Umbilical cord (tissue), 2 donors: Measurements from ENCODE around the gene SV2C. TPM values are rescaled to one million over a fixed set of nuclear protein-coding genes. Genes with fewer than 3 reads are reported as not detected.
"Not testable (repeated sequence)": the region's sequence is repeated elsewhere in the genome, so short reads cannot be mapped to it uniquely, and the experiment has no call there.

Experiments used
- DNase-seq: peaks from one replicate; pipeline ENCODE4 v3.0.0-alpha.2; 2015; ENCODE audit warnings: low spot score
- total RNA-seq: library from RNA; depleted of rRNA; stranded (reverse); fragments of >200 nt; gene quantifications from one replicate; pipeline ENCODE4 v1.2.3, GENCODE V29; 2014; ENCODE audit warnings: low replicate concordance; ENCODE audit not compliant: insufficient read depth

Gene SV2C
- total RNA-seq, 1 donor from 2014 or later, result 1.2 TPM

DNA sequence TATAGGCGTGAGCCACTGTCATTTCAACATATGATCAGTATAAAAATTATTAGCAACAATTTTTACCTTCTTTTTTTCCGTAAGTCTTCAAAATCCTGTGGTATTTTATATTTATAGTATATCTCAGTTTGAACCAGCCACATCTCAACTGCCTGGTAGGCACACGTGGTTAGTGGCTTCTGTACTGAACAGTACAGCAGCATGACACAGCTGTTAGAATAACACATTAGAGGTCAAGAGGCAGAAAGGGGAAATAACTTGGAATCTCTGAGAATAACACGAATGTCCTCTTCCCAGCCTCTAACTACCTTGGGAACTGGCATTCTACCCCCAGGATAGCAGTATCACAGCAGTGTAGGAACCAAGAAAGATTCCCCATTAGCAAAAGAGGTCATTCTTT lies 211.4 kb downstream of the SV2C start:
- DNase-seq, result no peak

DNA sequence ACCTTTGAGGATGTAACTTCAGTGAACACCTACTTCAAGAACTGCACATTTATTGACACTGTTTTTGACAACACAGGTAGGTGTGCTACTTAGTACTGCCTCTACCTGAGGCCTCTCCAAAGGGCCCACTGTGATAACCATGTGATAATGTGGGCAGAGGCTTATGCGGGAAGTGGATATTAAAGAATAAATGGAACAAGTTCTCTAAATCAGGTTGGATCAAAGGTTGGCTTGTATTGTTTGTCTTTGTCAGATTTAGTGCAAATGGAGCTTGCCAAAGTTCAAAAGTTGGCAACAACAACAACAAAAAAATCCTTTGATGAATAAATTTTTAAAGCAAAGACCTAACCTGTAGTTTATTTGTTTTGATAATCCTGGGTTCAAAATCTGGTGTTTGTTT lies 215.7 kb downstream of the SV2C start:
- DNase-seq, result no peak

DNA sequence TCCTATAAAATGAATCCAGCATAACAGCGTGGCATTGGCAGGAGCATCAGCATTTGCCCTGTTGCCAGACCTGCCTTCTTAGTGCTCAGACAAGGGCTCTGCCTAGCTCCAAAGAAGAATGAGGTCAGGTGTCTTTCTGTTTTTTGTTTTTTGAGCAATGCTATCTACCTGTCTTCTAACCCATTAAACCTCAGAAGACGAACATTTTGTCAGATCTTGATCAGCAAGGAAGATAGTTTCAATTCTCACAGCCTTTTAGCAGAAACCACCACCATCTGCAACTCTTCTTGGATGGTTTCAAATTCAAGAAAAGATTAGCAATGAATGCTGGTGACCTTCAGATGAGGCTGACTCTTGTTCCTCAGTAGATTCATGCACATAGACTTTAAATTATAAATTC lies 216.4 kb downstream of the SV2C start:
- no peak for DNase-seq

DNA sequence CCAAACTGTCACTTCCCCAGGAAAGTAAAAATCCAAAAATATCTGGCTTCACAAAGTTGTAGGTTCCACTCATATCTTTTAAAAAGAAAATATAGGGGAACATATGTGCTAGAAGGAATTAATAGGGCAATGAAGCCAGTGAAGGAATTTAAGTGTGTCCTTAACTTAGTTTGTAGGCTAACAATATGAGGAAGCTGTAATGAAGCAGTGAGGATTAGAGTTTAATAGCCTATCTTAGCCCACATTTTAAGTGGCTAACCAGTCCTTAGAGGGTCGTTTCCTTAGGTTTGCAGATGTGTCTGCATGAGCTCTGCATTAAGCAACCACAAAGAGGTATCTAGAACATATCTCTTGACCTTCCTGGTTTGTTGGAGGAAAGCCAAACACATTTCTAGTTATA lies 218.7 kb downstream of the SV2C start:
- not testable (repeated sequence) for DNase-seq

DNA sequence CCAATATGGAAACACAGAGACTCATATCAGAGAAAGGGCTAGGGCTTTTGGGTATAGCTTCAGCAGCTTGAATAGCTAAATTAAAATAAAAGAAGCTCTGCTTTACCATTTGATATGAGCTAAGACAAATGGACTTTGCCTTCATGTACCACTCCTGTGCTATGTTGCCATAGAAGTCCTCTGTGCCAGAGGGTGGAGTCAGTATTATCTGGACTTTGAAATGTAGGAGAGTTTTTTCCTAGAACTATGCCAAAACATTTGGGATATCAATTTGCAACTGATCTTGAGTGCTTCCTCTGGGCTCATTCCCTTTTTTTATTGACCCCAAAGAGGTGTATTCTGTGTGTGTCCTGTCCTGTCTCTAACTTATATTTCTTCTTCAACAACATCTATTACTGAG lies 219.5 kb downstream of the SV2C start:
- DNase-seq, result not testable (repeated sequence)

DNA sequence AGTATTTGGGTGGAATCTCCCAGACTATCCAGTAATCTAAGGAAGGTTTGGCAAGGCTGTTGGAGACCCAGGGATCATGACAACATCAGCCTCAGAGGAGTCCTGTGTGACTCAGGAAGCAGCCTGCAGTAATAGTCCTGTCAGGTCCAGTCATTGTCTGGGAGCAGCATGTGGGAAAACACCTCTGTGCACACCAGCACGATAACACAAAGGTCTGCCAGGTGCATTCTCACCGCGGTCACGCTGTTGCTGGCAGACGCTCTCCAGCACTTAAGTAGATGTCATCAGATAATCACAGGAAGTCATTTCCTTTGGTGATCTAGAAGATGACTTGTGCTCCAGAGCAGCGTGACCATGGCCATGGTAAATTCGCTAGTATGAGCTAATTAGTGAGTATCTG lies 220.7 kb downstream of the SV2C start:
- DNase-seq, result no peak

DNA sequence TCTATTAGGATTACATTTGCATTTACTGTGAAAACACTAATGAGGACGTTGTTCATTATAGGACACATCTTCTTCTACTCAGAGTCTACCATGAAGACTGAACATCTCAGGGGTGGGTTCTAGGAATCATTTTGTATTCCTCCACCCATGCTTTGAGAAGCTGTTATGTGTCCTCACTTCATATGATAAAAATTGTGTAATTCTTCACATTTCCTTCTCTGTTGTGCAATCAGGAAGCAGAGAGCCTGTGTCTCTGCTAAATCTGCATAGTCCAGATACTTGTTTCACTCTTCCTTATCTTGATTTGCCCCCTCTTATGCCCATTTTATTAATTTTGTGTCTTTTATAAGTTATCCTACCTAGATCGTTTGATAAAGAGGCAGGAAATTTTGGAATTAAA lies 222.1 kb downstream of the SV2C start:
- peak; percentile 54 for DNase-seq

DNA sequence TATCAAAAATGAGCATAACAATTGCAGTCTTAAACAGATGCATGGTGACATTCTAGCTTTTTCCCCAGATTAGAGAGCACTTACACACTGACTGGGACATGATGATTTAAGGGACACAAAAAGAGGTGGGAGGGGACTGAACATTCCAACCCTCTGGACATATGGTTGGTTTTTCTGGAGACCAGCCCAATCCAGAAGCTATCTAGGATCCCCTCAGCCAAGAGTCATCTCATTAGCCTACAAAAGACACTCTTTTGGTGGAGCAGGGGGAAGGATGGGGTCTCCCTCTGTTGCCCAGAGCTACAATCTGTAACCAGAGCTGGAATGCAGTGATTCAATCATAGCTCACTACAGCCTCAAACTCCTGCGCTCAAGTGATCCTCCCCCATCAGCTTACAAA lies 222.6 kb downstream of the SV2C start:
- DNase-seq, result no peak

DNA sequence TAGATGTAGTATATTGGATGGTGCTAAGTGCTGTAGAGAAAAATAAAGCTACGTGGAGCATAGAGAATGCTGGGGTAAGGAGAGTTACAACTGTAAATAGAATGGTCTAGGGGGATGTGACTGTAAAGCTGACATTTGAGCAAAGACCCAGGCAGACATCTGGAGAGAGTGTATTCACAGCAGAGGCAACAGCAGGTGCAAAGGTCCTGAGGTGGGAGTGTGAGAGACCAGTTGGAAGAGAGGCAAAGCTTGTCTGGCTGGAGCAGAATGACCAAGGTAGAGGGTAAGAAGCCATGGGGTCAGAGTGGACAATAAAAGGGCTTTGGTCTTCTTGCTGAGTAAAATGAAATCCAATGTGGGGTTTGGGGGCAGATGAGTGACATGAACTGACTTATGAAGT lies 227.0 kb downstream of the SV2C start:
- DNase-seq, result no peak

DNA sequence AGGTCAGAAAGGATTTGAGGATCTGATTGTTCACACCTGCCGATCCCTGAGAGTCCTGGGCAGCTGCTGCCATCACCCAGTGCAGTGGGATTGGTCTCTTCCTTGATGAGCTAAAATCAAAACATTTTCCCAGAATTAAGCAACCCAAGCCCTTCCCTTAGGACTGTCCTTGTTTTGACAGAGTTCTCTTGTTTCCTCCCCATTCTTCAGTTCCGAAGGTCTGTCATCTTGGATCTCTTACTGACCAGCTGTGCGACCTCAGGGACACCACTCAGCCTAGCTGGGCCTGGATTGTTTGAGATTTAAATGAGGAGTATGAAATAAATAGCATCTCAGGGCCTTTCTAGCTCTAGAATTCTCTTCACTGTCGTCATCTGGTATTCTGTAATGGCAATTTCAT lies 229.6 kb downstream of the SV2C start:
- DNase-seq, result no peak

DNA sequence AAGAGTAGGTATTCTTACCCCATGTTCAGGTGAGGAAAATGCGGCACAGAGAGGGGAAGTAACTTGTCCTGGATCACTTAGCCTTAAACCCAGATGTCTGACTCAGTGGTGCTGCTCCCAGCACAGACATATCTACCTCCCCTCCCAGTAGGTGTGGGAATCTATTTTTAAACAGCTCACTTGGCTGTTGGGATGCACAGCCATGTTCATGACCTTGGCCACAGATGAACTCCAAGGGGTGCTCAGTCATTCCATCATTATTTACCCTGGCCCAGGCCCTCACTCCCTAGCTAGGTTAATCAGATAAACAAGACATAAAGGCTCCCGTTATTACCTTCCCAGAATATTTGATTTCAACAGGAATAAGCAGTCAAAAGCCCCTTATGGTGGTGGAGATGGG lies 231.5 kb downstream of the SV2C start:
- no peak for DNase-seq

DNA sequence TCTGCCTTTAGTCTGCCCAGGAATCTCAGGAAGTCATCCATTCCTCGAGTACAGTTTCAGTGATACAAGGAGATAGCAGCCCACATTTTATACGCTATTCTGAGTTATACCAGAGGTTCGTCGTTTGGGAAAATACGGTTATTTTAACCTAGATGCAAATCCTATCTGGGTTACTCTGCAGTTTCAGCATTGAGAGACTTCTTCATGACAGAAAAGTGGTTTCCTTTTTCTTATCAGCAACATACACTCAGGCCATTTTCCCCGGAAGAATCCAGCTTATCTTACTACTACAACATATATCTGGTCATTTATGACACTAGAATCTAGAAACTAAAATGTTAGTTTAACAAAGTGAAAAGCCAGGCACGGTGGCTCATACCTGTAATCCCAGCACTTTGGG lies 236.5 kb downstream of the SV2C start:
- peak; percentile 40 for DNase-seq

DNA sequence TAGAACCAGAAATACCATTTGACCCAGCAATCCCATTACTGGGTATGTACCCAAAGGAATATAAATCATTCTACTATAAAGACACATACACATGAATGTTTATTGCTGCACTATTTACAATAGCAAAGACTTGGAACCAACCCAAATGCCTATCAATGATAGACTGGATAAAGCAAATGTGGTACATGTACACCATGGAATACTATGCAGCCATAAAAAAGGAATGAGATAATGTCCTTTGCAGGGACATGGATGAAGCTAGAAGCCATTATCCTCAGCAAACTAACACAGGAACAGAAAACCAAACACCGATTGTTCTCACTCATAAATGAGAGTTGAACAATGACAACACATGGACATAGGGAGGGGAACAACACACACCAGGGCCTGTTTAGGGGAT lies 240.3 kb downstream of the SV2C start:
- not testable (repeated sequence) for DNase-seq

DNA sequence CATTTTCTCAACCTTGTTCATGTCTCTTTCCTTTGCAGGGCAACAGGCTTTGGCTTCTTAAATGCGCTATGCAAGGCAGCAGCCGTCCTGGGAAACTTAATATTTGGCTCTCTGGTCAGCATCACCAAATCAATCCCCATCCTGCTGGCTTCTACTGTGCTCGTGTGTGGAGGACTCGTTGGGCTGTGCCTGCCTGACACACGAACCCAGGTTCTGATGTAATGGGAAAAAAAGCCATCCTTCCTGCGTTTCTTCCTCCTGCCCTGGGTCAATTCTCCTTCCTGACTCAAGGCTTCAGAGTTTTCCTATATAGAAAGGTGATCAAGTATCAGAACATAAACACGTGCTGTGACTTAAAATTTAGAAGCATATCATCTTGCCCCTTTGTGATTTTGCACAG lies 242.1 kb downstream of the SV2C start:
- no peak for DNase-seq

DNA sequence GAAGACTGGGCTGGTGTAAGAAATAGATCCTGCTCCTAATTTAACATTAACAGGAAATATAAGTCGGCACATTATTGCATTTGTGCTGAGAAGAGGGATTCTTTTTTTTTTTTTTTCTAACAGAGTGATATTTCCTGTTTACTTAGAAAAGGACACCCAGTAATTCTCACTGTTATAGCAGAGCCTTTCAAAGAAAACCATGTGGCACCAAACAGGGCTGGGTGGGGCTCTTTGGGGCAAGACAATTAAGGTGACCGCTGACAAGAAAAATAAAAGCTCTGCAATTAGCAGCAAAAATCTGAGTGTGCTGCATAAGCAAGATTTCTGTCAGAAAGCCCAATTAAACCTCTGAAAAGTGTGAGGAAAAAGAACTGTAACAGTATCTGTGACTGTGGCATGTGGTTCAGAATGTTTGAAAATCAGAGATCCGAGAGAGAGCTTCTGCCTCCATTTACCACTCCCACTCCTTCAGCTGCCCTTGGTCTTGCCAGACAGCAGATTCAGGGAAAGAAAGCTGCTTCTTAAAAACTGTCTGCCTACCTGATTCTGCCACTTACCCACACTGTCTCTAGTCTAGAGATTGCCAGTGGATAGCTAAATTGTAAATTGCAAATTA lies 242.8 kb downstream of the SV2C start:
- DNase-seq, result no peak

DNA sequence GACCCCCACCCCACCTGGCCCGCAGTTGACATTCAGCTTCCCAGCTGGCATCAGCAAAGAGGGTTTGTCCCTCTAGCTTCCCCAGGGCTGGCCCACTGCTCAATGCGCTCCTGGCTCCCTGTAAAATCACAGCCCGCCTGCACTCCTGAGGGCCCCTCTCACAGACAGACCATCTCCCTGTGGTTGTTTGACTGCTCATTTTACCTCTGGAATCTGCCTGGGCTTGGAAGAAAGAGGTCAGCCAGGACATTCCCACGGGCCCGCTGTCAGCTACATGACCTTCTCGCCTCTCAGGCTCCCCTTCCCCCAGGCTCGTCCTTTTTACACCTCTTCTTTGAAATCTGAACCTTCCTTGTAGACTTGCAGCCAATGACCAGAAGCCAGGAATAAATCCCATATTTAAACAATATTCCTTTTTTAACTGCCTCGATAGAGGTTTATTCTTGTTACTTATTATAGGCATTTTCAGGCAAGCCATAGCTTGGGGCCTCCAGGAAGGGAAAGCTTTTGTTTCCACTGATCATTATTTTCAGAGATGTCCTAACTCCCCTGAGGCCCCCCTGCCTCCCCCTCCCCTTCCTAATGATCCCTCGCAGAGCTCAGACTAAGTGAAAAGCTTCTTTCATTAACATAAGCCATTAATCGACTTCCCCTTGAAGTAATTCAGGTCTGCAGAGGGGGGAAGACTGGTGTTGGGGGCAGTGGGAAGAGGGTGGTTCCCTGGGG lies 243.6 kb downstream of the SV2C start:
- peak; percentile 15 for DNase-seq

DNA sequence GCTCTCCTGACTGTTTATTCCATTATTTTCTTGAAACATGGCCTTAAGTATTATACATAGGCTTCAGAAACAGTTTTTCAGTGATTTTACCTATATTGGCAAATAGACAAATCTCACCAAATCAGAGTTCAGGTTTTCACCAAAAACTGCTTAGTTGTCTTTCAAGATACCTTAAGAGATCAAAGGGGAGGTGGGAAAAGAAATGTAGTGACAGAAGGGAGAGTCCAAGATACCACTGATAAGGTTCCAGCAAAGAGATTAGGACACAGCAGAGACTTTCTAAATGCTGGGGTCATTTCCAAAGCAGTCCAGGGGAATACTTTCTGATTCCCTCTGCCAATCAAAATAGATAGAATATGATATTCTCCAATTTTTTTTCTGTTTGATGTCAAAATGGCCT lies 246.2 kb downstream of the SV2C start:
- DNase-seq, result no peak

DNA sequence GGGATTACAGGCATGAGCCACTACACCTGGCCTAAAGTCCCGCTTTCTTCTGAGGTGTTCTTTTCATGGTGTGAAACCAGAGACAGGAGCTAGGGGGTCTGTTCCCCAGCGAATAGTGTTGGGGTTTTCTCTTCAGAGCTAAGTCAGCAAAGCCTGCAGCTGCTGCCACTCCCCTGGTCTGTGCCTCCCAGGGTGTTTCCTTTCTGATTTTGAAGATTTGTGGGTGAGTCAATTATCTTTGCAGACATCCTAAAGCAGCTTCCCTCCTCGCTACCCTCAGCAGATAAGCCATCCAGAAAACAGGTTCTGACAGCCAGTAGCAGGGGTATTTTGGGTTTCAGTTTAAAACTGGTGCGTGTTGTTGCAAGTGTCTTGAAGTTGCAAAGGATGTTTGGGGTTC lies 247.9 kb downstream of the SV2C start:
- no peak for DNase-seq

DNA sequence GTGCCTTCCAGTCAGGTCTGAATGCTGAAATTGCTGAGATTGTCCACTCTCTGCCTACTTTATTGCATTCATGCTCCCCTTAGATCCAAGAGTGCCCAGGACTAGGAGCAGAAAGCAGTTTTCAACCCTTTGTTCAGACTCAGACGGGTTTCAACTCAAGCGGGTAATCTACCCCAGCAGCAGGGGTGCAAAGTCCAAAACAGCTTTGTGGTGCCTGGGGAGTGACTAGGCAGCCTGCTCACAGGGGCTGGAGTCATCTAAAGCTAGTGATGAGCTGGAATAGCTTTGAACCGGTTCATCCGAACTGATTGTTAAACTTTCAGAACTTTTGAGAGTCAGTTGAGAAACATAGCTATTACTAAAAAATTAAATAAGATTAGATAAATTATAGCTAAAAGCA lies 248.9 kb downstream of the SV2C start:
- no peak for DNase-seq

DNA sequence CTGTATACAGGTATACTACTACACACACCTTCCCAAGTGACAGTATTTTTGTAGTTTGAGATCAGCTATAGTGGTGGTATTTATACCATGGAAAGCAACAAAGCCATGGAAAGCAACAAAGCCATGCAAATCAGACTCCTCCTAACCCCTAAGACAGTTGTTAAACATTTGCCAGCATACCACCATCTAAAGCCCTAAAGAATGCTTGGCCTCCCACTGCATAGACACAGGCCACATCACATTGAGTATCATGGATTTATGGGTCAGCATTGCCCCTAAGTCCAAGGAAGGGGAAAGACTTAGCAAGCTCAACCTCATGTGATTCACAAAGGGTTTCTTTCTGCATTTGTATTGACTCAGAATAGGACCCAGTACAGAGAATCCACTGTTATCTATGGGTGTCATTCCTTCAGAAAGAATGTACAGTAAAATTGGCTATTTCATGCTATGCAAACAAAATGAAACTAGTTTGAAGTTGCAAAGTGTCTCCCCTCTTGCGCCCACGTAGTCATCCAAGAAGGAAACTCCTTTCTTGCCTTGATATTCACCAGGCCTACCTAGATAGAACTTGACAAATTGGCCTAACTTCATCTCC lies 249.5 kb downstream of the SV2C start:
- DNase-seq, result peak; percentile 56

DNA sequence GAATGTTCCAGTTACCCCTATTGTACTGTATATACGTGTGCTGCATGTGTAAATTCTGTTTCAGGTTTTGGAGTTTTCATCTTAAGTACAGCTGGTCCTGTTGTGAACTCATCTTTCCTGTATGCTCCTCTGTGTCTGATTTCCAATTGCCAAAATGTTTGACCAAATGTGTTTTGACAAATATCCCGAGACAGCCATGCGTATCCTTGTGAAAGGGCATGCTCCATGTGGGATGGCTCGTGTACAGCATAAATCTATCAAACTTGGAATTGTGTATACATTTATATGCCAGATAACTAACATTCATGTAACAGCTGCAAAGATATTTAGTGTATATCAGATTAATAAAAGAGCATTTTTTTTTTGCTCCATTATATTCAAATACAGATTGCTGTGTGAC lies 250.4 kb downstream of the SV2C start:
- DNase-seq, result no peak

DNA sequence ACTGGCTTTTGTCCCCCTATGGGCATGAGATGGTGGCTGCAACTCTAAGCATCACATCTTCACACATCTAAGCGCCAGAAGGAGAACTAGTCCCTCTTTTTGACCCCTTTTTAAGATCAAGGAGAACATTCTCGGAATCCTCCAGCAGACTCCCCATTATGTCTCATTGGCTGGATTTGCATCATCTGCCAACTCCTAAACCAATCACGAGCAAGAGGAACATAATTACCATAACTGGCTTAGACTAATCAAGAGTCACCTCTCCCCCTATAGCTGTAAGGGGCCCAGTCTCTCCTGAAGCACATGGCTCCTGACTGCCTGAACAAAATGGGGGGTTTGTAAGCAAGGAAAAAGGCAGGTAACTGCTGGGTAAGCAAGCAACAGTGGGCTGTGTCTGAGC lies 251.4 kb downstream of the SV2C start:
- no peak for DNase-seq

DNA sequence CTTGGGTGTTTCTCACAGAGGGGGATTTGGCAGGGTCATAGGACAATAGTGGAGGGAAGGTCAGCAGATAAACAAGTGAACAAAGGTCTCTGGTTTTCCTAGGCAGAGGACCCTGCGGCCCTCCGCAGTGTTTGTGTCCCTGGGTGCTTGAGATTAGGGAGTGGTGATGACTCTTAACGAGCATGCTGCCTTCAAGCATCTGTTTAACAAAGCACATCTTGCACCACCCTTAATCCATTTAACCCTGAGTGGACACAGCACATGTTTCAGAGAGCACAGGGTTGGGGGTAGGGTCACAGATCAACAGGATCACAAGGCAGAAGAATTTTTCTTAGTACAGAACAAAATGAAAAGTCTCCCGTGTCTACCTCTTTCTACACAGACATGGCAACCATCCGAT lies 252.3 kb downstream of the SV2C start:
- not testable (repeated sequence) for DNase-seq
